ENCODE measurements around the gene CLASP2.
A peak's percentile ranks its signal among the peaks of the same experiment; 100 is the strongest.
"Not testable (repeated sequence)": the region's sequence is repeated elsewhere in the genome, so short reads cannot be mapped to it uniquely, and the experiment has no call there.

CLASP2 gene

GRCh38 chr3:33682770-33683169 lies 35.3 kb downstream of the CLASP2 start:
- no peak for DNase-seq

GRCh38 chr3:33681667-33682066 lies 36.4 kb downstream of the CLASP2 start:
- no peak for DNase-seq

GRCh38 chr3:33678073-33678472 lies 40.0 kb downstream of the CLASP2 start:
- no peak for DNase-seq

GRCh38 chr3:33673436-33673835 lies 44.6 kb downstream of the CLASP2 start:
- DNase-seq, result not testable (repeated sequence)

- DNase-seq, result no peak
Observed at GRCh38 chr3:33668618-33669017, 49.4 kb downstream of the CLASP2 start.

GRCh38 chr3:33665294-33665693 lies 52.8 kb downstream of the CLASP2 start:
- DNase-seq, result no peak

GRCh38 chr3:33664195-33664594 lies 53.9 kb downstream of the CLASP2 start:
- no peak for DNase-seq

- no peak for DNase-seq
Observed at GRCh38 chr3:33663042-33663441, 55.0 kb downstream of the CLASP2 start.

GRCh38 chr3:33659856-33660434 lies 58.1 kb downstream of the CLASP2 start:
- DNase-seq, result no peak

GRCh38 chr3:33658991-33659848 lies 58.8 kb downstream of the CLASP2 start:
- DNase-seq, result peak; percentile 80

GRCh38 chr3:33658621-33658990 lies 59.4 kb downstream of the CLASP2 start:
- no peak for DNase-seq

GRCh38 chr3:33658039-33658438 lies 60.0 kb downstream of the CLASP2 start:
- no peak for DNase-seq

GRCh38 chr3:33652736-33653135 lies 65.3 kb downstream of the CLASP2 start:
- DNase-seq, result no peak

- DNase-seq, result not testable (repeated sequence)
Observed at GRCh38 chr3:33651101-33651500, 67.0 kb downstream of the CLASP2 start.

GRCh38 chr3:33650495-33650894 lies 67.6 kb downstream of the CLASP2 start:
- no peak for DNase-seq

- DNase-seq, result no peak
Observed at GRCh38 chr3:33648793-33649192, 69.3 kb downstream of the CLASP2 start.

- no peak for DNase-seq
Observed at GRCh38 chr3:33646406-33646805, 71.6 kb downstream of the CLASP2 start.

GRCh38 chr3:33645060-33645647 lies 72.9 kb downstream of the CLASP2 start:
- DNase-seq, result no peak

- DNase-seq, result no peak
Observed at GRCh38 chr3:33644582-33644981, 73.5 kb downstream of the CLASP2 start.

GRCh38 chr3:33642806-33643205 lies 75.2 kb downstream of the CLASP2 start:
- DNase-seq, result no peak

GRCh38 chr3:33639889-33640288 lies 78.2 kb downstream of the CLASP2 start:
- no peak for DNase-seq

GRCh38 chr3:33637482-33637881 lies 80.6 kb downstream of the CLASP2 start:
- DNase-seq, result no peak

- no peak for DNase-seq
Observed at GRCh38 chr3:33636125-33636850, 81.8 kb downstream of the CLASP2 start.
